CD14-positive monocyte (primary cell): ENCODE results near the gene SYNE2. TPM values are rescaled to one million over a fixed set of nuclear protein-coding genes. Genes with fewer than 3 reads are reported as not detected.

Experiments used
- DNase-seq, 3 donors: peaks; one replicate each; pipeline ENCODE4 v3.0.0-alpha.2; 2011 to 2022
- H2AFZ ChIP-seq: 2 replicates; pipeline ENCODE4 v1.6.0; 2012; ENCODE audit warnings: mild to moderate bottlenecking, low read depth, low read length, inconsistent platforms; ENCODE audit not compliant: insufficient read depth, poor library complexity, severe bottlenecking
- H3K27ac ChIP-seq, 2 donors: 1 replicate in 1 of 2; 2 replicates in 1 of 2; pipeline ENCODE4 v1.5.1; 2012 to 2013; ENCODE audit warnings: low read length in 2 of 2, control low read depth in 1 of 2, inconsistent platforms in 1 of 2, low read depth in 1 of 2, mild to moderate bottlenecking in 1 of 2
- H3K27me3 ChIP-seq, 2 donors: one replicate each; pipeline versions ENCODE4 v1.6.0 to v1.6.1; 2011 to 2013; ENCODE audit warnings: low read length in 2 of 2; ENCODE audit not compliant: control insufficient read depth in 2 of 2, insufficient read depth in 2 of 2
- H3K36me3 ChIP-seq, 2 donors: replicated peaks in 1 of 2; 1 replicate in 1 of 2; 2 replicates in 1 of 2; pipeline versions ENCODE4 v1.5.1 to v1.6.1; 2012 to 2013; ENCODE audit warnings: low read length in 2 of 2, control low read depth in 1 of 2, inconsistent platforms in 1 of 2, mild to moderate bottlenecking in 1 of 2; ENCODE audit not compliant: insufficient read depth in 2 of 2, control insufficient read depth in 1 of 2
- H3K4me1 ChIP-seq, 2 donors: 1 replicate in 1 of 2; 2 replicates in 1 of 2; pipeline versions ENCODE4 v1.5.1 to v1.6.1; 2012 to 2013; ENCODE audit warnings: low read length in 2 of 2, control low read depth in 1 of 2, inconsistent platforms in 1 of 2, mild to moderate bottlenecking in 1 of 2, moderate library complexity in 1 of 2; ENCODE audit not compliant: insufficient read depth in 2 of 2, control insufficient read depth in 1 of 2
- H3K4me2 ChIP-seq: replicated peaks from 2 replicates; pipeline ENCODE3; 2012; ENCODE audit warnings: low read length, moderate library complexity, mild to moderate bottlenecking; ENCODE audit not compliant: poor library complexity, severe bottlenecking; ENCODE audit errors: extremely low read depth
- H3K4me3 ChIP-seq, 3 experiments: fragments of 200-600 bp in 1 of 3; sonication (generic) in 1 of 3; replicated peaks in 1 of 3; 1 replicate in 2 of 3; 2 replicates in 1 of 3; pipeline ENCODE4 v1.5.1; 2011 to 2013; ENCODE audit warnings: low read length in 3 of 3, mild to moderate bottlenecking in 3 of 3, control low read depth in 2 of 3, low read depth in 2 of 3, inconsistent platforms in 1 of 3, moderate library complexity in 1 of 3
- H3K79me2 ChIP-seq: 2 replicates; pipeline ENCODE4 v1.6.0; 2012; ENCODE audit warnings: mild to moderate bottlenecking, control low read depth, inconsistent platforms, low read length, moderate library complexity; ENCODE audit not compliant: insufficient read depth
- H3K9ac ChIP-seq: 2 replicates; pipeline ENCODE4 v1.6.0; 2017; ENCODE audit warnings: low read length, mild to moderate bottlenecking; ENCODE audit not compliant: insufficient read depth, poor library complexity, severe bottlenecking
- H3K9me3 ChIP-seq, 2 donors: replicated peaks in 1 of 2; 1 replicate in 1 of 2; 2 replicates in 1 of 2; pipeline versions ENCODE4 v1.5.1 to v1.6.1; 2012 to 2013; ENCODE audit warnings: low read length in 2 of 2, control low read depth in 1 of 2; ENCODE audit not compliant: control insufficient read depth in 1 of 2, insufficient read depth in 1 of 2
- H4K20me1 ChIP-seq: 2 replicates; pipeline ENCODE4 v1.6.0; 2012; ENCODE audit warnings: mild to moderate bottlenecking, low read length, control low read depth, moderate library complexity; ENCODE audit not compliant: insufficient read depth
- H3K27ac Mint-ChIP-seq, 7 donors: one replicate each; pipeline ENCODE4 v1.8.0; 2020; ENCODE audit warnings: mild to moderate bottlenecking in 7 of 7, mixed read lengths in 7 of 7, moderate library complexity in 6 of 7, inconsistent platforms in 2 of 7
- H3K27me3 Mint-ChIP-seq, 3 donors: one replicate each; pipeline ENCODE4 v1.8.0; 2021 to 2022; ENCODE audit warnings: low read depth in 3 of 3, mild to moderate bottlenecking in 3 of 3, mixed read lengths in 3 of 3, moderate library complexity in 3 of 3, inconsistent platforms in 1 of 3
- H3K36me3 Mint-ChIP-seq, 2 donors: one replicate each; pipeline ENCODE4 v1.8.0; 2020; ENCODE audit warnings: mixed read lengths in 2 of 2, inconsistent platforms in 1 of 2, mild to moderate bottlenecking in 1 of 2
- H3K4me1 Mint-ChIP-seq: one replicate; pipeline ENCODE4 v1.8.0; 2020; ENCODE audit warnings: mild to moderate bottlenecking, mixed read lengths
- H3K4me3 Mint-ChIP-seq, 2 donors: one replicate each; pipeline ENCODE4 v1.8.0; 2020; ENCODE audit warnings: mild to moderate bottlenecking in 2 of 2, mixed read lengths in 2 of 2, moderate library complexity in 1 of 2
- H3K9me3 Mint-ChIP-seq, 7 donors: one replicate each; pipeline ENCODE4 v1.8.0; 2020 to 2022; ENCODE audit warnings: mixed read lengths in 7 of 7, mild to moderate bottlenecking in 6 of 7, moderate library complexity in 6 of 7, inconsistent platforms in 2 of 7
- WGBS: methylation state at CpG from one replicate; pipeline ENCODE4 v1.1.5; 2013; ENCODE audit warnings: missing lambda C conversion rate; ENCODE audit not compliant: insufficient coverage; 5-methylcytosine and 5-hydroxymethylcytosine counted together
- intact Hi-C, 2 donors: fragments of 100-400 bp; cut with micrococcal nuclease; formaldehyde crosslinking; loops; one replicate each; pipeline versions ENCODE4 v1.15.0 to v1.15.1; 2023
- polyA plus RNA-seq, 3 donors: library from polyadenylated mRNA; depleted of rRNA in 1 of 3; unstranded in 2 of 3; stranded (reverse) in 1 of 3; fragments of 300-500 nt in 2 of 3; fragments of >200 nt in 1 of 3; fragmentation: Illumina TruSeq in 2 of 3; gene quantifications; 1 replicate in 2 of 3; 2 replicates in 1 of 3; pipeline ENCODE4 v1.2.3, GENCODE V29; 2012 to 2021
- TF ChIP-seq, protein P1 (sequence below): fragments of 200-600 bp; IDR thresholded peaks from one replicate; pipeline ENCODE4 v1.8.0; 2022; ENCODE audit warnings: antibody characterized with exemption, mild to moderate bottlenecking

SYNE2 gene
- polyA plus RNA-seq, 3 donors = 0.06 to 0.46 (median 0.44) TPM

DNA sequence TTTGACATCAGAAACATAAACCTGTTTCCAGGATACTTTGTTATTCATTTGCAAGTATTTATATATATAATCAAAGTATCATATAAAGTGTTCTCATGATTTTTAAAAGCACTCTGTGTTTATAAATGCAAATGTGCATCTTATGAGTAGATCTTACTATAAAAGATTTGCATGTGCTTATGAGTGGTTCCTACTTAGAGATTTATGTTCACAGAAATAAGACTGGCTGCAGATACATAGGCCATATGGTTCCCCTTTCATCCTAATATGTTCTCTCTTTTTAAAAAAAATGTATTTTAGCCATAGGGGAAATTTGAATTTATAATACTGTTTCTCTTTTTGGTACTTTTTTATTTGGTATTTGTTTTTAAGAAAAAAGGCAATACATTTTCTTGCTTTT lies 267.2 kb downstream of the SYNE2 start:
- no peaks in the 10 kb centered on the region for H3K4me1 Mint-ChIP-seq
- intact Hi-C loops = no loop called here
- no peaks in the 10 kb centered on the region for H3K27me3 ChIP-seq
- H3K79me2 ChIP-seq = no peaks in the 10 kb centered on the region
- H3K9me3 Mint-ChIP-seq = no peaks in the 10 kb centered on the region
- H3K9me3 ChIP-seq = no peaks in the 10 kb centered on the region
- H3K36me3 Mint-ChIP-seq = no peaks in the 10 kb centered on the region
- no peak overlapping the region for H3K4me3 ChIP-seq
- no peaks in the 10 kb centered on the region for H4K20me1 ChIP-seq
- no peak overlapping the region for H3K27ac Mint-ChIP-seq
- TF ChIP-seq, protein P1, sequence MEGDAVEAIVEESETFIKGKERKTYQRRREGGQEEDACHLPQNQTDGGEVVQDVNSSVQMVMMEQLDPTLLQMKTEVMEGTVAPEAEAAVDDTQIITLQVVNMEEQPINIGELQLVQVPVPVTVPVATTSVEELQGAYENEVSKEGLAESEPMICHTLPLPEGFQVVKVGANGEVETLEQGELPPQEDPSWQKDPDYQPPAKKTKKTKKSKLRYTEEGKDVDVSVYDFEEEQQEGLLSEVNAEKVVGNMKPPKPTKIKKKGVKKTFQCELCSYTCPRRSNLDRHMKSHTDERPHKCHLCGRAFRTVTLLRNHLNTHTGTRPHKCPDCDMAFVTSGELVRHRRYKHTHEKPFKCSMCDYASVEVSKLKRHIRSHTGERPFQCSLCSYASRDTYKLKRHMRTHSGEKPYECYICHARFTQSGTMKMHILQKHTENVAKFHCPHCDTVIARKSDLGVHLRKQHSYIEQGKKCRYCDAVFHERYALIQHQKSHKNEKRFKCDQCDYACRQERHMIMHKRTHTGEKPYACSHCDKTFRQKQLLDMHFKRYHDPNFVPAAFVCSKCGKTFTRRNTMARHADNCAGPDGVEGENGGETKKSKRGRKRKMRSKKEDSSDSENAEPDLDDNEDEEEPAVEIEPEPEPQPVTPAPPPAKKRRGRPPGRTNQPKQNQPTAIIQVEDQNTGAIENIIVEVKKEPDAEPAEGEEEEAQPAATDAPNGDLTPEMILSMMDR = no peak
- no peak overlapping the region for H3K4me3 Mint-ChIP-seq
- no peaks in the 10 kb centered on the region for H3K36me3 ChIP-seq
- no peaks in the 10 kb centered on the region for H3K4me1 ChIP-seq
- H3K27ac ChIP-seq = no peak overlapping the region
- peaks cover 1 to 4% (median 2%) of the 10 kb centered on the region in 3 donors for H3K27me3 Mint-ChIP-seq
- H3K9ac ChIP-seq = no peak overlapping the region
- DNase-seq = no peak
- no peak overlapping the region for H3K4me2 ChIP-seq
- no peak overlapping the region for H2AFZ ChIP-seq

DNA sequence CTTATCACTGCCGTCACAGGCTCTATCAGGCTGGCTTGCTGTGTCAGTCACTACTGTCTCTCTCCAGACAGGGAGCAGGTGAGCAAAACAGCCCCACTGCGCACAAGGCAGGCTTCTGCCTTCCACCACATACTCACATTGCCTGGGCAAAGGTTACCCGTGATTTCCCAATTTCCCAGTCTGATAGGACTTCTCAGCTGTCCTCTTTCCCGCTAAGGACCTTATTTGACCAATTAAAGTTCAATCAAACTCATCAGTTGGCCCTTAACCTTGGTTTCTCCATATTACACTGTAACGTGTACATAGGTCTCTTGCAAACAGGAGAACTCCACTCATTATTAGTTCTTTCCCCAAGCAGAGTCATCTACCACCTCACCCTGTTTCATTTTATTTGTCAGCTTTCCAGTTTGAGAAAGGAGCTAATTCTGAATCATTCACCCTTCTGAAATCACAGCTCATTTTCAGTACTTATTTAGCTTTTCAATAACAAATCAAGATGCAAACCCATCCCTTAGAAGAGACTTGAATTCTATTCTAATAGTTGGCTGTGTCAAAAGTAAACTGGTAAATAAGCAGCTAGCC lies 270.5 kb downstream of the SYNE2 start:
- no peak for DNase-seq
- Histone ChIP-seq H3K36me3 (no peaks in the 10 kb centered on the region), H3K27me3 (no peaks in the 10 kb centered on the region), H3K27ac (no peak overlapping the region), H3K4me3 (no peak overlapping the region), H3K4me1 (no peaks in the 10 kb centered on the region), H3K9me3 (no peaks in the 10 kb centered on the region), H2AFZ (no peak overlapping the region), H3K9ac (no peak overlapping the region), H4K20me1 (no peaks in the 10 kb centered on the region), H3K4me2 (no peak overlapping the region), H3K79me2 (no peaks in the 10 kb centered on the region)
- H3K36me3 Mint-ChIP-seq = no peaks in the 10 kb centered on the region
- H3K27ac Mint-ChIP-seq = no peak overlapping the region
- intact Hi-C loops = no loop called here
- H3K4me3 Mint-ChIP-seq = no peak overlapping the region
- H3K27me3 Mint-ChIP-seq = peaks cover 2 to 5% (median 4%) of the 10 kb centered on the region in 3 donors
- TF ChIP-seq, protein P1 = no peak
- H3K9me3 Mint-ChIP-seq = no peaks in the 10 kb centered on the region
- H3K4me1 Mint-ChIP-seq = no peaks in the 10 kb centered on the region
- WGBS = 100% methylated on average over 5 of the region's 5 CpGs
